MCF 10A (cell line): ENCODE measurements around the gene PRR22. TPM values are rescaled to one million over a fixed set of nuclear protein-coding genes. Genes with fewer than 3 reads are reported as not detected.

Source experiments
- Bru-seq: library from RNA; stranded (reverse); fragments of 400-500 nt; gene quantifications from one replicate; lab custom pipeline; 2021; lab: Mats Ljungman, UMichigan
- BruChase-seq, 2 experiments: library from RNA; stranded (reverse); fragments of 400-500 nt; gene quantifications; one replicate each; lab custom pipeline; 2021; lab: Mats Ljungman, UMichigan
- BruUV-seq: library from RNA; stranded (reverse); fragments of 400-500 nt; replicated peaks from 2 replicates; lab custom pipeline; 2021; lab: Mats Ljungman, UMichigan
- CTCF ChIA-PET: fragments of 300-600 bp; sonication (Branson Sonifier 250); formaldehyde crosslinking; extraction: SDS; loops from one replicate; lab custom pipeline; 2021; ENCODE audit warnings: antibody characterized with exemption, inconsistent platforms; lab: Yijun Ruan, JAX
- POLR2A ChIA-PET: fragments of 300-600, 350-650 bp; sonication (Branson Sonifier 250); formaldehyde crosslinking; extraction: SDS; loops from one replicate; lab custom pipeline; 2020; ENCODE audit warnings: antibody characterized with exemption, inconsistent platforms; lab: Yijun Ruan, JAX
- DNase-seq: peaks from one replicate; pipeline ENCODE4 v3.0.0-alpha.2; 2018; ENCODE audit not compliant: unreplicated experiment
- H3K27ac Mint-ChIP-seq: one replicate; pipeline ENCODE4 v1.8.0; 2022; ENCODE audit warnings: mild to moderate bottlenecking, low read depth, mixed read lengths; ENCODE audit not compliant: unreplicated experiment
- H3K27me3 Mint-ChIP-seq: one replicate; pipeline ENCODE4 v1.8.0; 2022; ENCODE audit warnings: mixed read lengths; ENCODE audit not compliant: insufficient read depth, unreplicated experiment
- H3K36me3 Mint-ChIP-seq: one replicate; pipeline ENCODE4 v1.8.0; 2022; ENCODE audit warnings: mild to moderate bottlenecking, moderate library complexity, mixed read lengths; ENCODE audit not compliant: insufficient read depth, unreplicated experiment
- H3K4me1 Mint-ChIP-seq: one replicate; pipeline ENCODE4 v1.8.0; 2022; ENCODE audit warnings: mixed read lengths; ENCODE audit not compliant: insufficient read depth, unreplicated experiment
- H3K4me3 Mint-ChIP-seq: one replicate; pipeline ENCODE4 v1.8.0; 2022; ENCODE audit warnings: mild to moderate bottlenecking, moderate library complexity, mixed read lengths; ENCODE audit not compliant: unreplicated experiment
- H3K9me3 Mint-ChIP-seq: one replicate; pipeline ENCODE4 v1.8.0; 2022; ENCODE audit warnings: mixed read lengths; ENCODE audit not compliant: unreplicated experiment
- CTCF ChIP-seq: fragments of 200-600 bp; IDR thresholded peaks from one replicate; pipeline ENCODE4 v1.8.0; 2022; ENCODE audit warnings: antibody characterized with exemption, mild to moderate bottlenecking; ENCODE audit not compliant: unreplicated experiment
- intact Hi-C: fragments of 100-400 bp; cut with micrococcal nuclease; formaldehyde crosslinking; loops from 2 replicates; pipeline ENCODE4 v1.14.1; 2022
- long read RNA-seq: library from polyadenylated mRNA; stranded (forward); transcript quantifications from one replicate; pipeline ENCODE4 v2.0.0, GENCODE V29; 2022
- total RNA-seq: library from RNA; stranded (reverse); gene quantifications from 2 replicates; pipeline ENCODE4 v1.2.3, GENCODE V29; 2022

The PRR22 gene
- total RNA-seq: 6.4 and 9.4 TPM in 2 replicates
- percentile 53 among the genes with signal in this experiment for Bru-seq, nascent RNA
- BruChase-seq, experiment 1, labeled RNA remaining after a 6-hour chase: percentile 70 among the genes with signal in this experiment
- BruChase-seq, experiment 2, labeled RNA remaining after a 2-hour chase: percentile 62 among the genes with signal in this experiment
- long read RNA-seq, partial matches to known transcripts: 0 of 4 reads
- long read RNA-seq, other reads (novel, unspliced or antisense): 0 of 4 reads

GRCh38 chr19:5784581-5785147 lies at the start of gene PRR22:
Gene PRR22 (minus strand): TSS chr19:5784746. CDS start chr19:5784660, 86 bp downstream.
- ChIA-PET CTCF (no interaction called here), POLR2A (interaction anchor here (0.6 kb wide), 1 partner anchor 38 kb away, joined by 3 read pairs; no protein-coding TSS in a partner anchor)
- Mint-ChIP-seq H3K27me3 (no peaks in the 10 kb centered on the region), H3K4me1 (peaks cover 4% of the 10 kb centered on the region), H3K27ac (no peak within 1 kb of the TSS), H3K4me3 (no peak within 1 kb of the TSS), H3K9me3 (no peaks in the 10 kb centered on the region), H3K36me3 (peaks cover 51% of the 10 kb centered on the region)
- TF ChIP-seq CTCF: no peak
- no TSS peak for BruUV-seq
- intact Hi-C loops: no loop called here
- DNase-seq: no peak

- ChIA-PET POLR2A (no interaction called here), CTCF (no interaction called here)
- H3K4me1 Mint-ChIP-seq: no peaks in the 10 kb centered on the region
- no peaks in the 10 kb centered on the region for H3K36me3 Mint-ChIP-seq
- H3K9me3 Mint-ChIP-seq: no peaks in the 10 kb centered on the region
- no TSS peak for BruUV-seq
- no peak for TF ChIP-seq CTCF
- H3K4me3 Mint-ChIP-seq: no peak overlapping the region
- intact Hi-C loops: no loop called here
- H3K27ac Mint-ChIP-seq: no peak overlapping the region
- H3K27me3 Mint-ChIP-seq: no peaks in the 10 kb centered on the region
- DNase-seq: no peak
These were observed 48.1 kb upstream of the PRR22 start for GRCh38 chr19:5832527-5833216.

GRCh38 chr19:5832061-5832460 lies 47.5 kb upstream of the PRR22 start:
- H3K27me3 Mint-ChIP-seq: no peaks in the 10 kb centered on the region
- CTCF ChIA-PET: no interaction called here
- H3K4me3 Mint-ChIP-seq: no peak overlapping the region
- intact Hi-C loops: no loop called here
- DNase-seq: no peak
- no peak for TF ChIP-seq CTCF
- peaks cover 4% of the 10 kb centered on the region for H3K4me1 Mint-ChIP-seq
- no peaks in the 10 kb centered on the region for H3K9me3 Mint-ChIP-seq
- no peak overlapping the region for H3K27ac Mint-ChIP-seq
- no peaks in the 10 kb centered on the region for H3K36me3 Mint-ChIP-seq
- POLR2A ChIA-PET: no interaction called here
- BruUV-seq: no TSS peak

- intact Hi-C loops: no loop called here
- no TSS peak for BruUV-seq
- no peak overlapping the region for H3K4me3 Mint-ChIP-seq
- no peak overlapping the region for H3K27ac Mint-ChIP-seq
- no peak for DNase-seq
- H3K4me1 Mint-ChIP-seq: peaks cover 6% of the 10 kb centered on the region
- ChIA-PET CTCF (interaction anchor here (0.7 kb wide), 1 partner anchor 73 kb away, joined by 4 read pairs; no protein-coding TSS in a partner anchor), POLR2A (no interaction called here)
- no peaks in the 10 kb centered on the region for H3K9me3 Mint-ChIP-seq
- TF ChIP-seq CTCF: no peak
- H3K36me3 Mint-ChIP-seq: no peaks in the 10 kb centered on the region
- H3K27me3 Mint-ChIP-seq: no peaks in the 10 kb centered on the region
These were observed 46.6 kb upstream of the PRR22 start for GRCh38 chr19:5831159-5831558.
